RKO (cell line): ENCODE data around the gene IL1B.
"Not testable (repeated sequence)": the region's sequence is repeated elsewhere in the genome, so short reads cannot be mapped to it uniquely, and the experiment has no call there.

ENCODE experiments used
- DNase-seq: peaks from one replicate; pipeline ENCODE4 v3.0.0-alpha.2; 2016; ENCODE audit warnings: low spot score

IL1B gene

DNA sequence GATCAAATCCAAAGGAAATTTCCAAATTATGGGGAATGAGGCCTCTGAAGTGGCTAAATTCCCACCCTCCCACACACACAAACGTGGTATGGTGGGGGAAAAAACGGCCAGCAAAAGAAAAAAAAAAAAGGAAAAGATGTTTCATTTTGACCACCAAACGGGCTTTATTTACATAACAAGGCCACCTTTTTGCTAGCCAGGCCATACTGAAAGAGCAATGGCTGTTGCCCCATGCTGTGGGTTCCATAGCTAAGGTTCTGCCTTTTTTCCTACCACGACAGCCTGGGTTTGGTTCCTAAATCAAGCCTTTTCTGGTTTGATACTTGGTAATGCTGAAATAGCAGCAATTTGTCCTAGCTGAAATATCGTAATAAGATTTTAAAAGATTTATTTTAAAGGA is 14.0 kb upstream of the IL1B start:
- no peak for DNase-seq

DNA sequence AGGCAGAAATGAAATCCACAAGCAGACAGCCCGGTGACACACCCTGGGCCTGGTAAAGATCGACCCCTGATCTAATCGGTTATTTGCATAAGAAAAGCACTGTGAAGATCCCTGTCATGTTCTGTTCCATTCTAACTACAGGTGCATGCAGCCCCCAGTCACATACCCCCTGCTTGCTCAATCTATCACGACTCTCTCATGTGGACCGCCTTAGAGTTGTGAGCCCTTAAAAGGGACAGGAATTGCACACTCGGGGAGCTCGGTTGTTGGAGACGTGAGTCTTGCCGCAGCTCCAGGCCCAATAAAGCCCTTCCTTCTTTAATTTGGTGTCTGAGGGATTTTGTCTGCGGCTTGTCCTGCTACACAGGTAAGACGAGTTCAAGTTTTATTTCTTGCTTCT is 13.4 kb upstream of the IL1B start:
- no peak for DNase-seq

DNA sequence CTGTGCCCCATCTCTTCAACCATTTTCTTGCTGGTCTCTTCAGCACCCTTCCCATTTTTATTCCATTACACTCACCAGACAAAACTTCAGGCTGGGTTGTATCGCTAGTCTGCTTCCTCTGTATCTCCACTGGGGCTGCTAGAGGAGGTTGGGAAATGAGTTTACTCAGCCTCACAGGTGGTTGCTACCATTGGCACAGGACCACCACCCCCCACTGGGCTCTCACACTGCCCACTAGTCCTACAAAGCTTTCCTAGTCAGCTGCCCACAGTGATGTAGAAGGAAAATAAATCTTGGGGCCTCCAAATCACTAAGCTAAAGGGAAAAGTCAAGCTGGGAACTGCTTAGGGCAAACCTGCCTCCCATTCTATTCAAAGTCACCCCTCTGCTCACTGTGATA is 12.3 kb upstream of the IL1B start:
- no peak for DNase-seq

- DNase-seq, result no peak
These were observed 9.5 kb upstream of the IL1B start for GRCh38 chr2:112846031-112846430.

DNA sequence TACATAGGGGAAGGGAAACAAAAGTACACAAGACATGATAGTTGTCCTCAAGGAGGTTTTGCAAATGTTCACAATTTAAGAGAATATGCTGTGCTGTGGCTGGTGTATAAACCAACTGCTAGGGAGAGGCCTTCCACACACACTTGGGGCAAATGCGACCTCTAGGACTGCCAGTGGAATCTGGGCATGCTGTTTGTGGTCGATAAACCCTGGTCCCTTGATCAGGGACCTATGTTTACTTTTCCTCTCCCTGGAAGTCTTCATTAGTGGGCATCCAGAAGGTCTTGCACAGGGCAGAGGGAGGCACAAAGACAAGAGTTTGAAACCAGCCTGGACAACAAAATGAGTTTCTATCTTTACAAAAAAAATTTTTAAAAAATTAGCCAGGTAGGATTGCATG is 7.3 kb upstream of the IL1B start:
- no peak for DNase-seq

DNA sequence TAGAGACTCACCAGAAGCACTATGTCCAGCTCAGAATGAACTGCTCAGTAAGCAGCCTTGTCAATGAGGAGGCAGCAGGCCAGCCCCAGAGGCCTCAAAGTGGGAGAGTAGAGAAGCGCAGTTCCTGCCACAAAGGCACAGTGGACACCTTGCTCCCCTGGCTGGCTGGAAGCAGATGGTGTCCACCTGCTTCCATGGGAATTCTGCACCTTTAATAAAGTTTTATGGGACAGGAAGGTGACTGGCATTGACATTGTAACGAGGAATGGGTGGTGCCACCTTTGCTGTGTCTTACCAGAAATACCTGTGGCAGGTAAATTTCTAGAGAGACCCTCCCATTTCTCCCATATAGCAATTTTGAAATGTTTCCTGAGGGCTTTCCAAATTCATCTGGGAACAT is 6.7 kb upstream of the IL1B start:
- no peak for DNase-seq

DNA sequence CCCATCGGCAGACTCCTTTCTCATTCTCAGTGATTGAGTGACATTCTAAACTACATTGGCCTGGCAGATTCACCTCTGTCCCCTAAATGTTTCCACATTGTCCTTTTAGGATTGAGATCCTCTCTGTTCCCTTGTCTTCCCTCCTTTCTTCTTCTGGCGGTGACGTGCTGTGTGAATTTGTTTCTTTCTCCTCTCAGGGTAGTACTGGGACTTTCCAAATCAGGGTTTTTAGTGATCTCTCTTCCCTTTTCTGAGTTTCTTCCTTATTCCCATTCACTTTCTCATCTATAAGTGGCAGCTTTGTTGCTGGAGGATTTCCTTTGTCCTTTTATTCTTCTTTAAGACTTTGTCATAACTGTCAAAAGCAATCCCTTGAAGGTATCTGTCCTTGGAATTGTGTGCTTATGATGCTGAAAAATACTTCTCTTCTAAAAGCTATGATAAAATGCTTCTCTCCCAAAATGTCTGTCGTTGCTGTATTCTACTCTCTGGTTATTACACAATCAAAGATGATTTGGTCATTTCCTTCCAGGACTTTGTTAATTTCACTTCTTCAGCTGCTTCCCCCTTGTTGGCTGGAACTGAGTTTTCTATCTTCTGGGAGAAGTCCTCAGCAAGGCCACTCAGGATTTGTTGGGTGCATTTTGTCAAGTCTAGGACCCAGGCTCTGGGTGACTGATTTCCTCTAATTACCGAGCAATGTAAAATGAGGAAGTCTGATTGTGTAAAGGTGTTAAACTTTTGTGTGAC is 4.9 kb upstream of the IL1B start:
- no peak for DNase-seq

DNA sequence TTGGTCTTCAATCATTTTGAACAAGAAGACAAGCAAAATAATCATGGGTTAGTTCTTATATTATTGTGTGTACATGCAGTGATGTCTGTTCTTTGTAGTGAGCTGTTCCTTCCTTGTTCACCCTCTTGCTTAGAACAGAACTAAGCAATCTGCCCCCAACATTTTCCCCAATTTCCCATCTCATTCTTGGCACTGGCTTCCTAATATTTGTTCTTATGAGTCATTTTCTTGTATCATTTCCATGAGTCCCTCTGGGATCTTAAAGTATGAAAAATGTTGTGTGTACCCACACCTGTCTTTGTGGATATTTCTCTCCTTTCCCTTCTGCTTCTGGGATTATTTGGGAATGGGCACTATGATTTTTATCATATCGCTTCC is 3.5 kb upstream of the IL1B start:
- DNase-seq, result no peak

- DNase-seq, result no peak
These were observed 3.0 kb upstream of the IL1B start for GRCh38 chr2:112839407-112840067.

GRCh38 chr2:112836163-112836560 is 417 bp downstream of the IL1B start:
- DNase-seq, result no peak

GRCh38 chr2:112835536-112836162 is 930 bp downstream of the IL1B start:
- DNase-seq, result no peak

- no peak for DNase-seq
These were observed 1.5 kb downstream of the IL1B start for GRCh38 chr2:112835061-112835501.

- no peak for DNase-seq
These were observed 2.1 kb downstream of the IL1B start for GRCh38 chr2:112834396-112835037.

GRCh38 chr2:112833976-112834375 is 2.6 kb downstream of the IL1B start:
- no peak for DNase-seq

- not testable (repeated sequence) for DNase-seq
These were observed 3.0 kb downstream of the IL1B start for GRCh38 chr2:112833639-112833931.

DNA sequence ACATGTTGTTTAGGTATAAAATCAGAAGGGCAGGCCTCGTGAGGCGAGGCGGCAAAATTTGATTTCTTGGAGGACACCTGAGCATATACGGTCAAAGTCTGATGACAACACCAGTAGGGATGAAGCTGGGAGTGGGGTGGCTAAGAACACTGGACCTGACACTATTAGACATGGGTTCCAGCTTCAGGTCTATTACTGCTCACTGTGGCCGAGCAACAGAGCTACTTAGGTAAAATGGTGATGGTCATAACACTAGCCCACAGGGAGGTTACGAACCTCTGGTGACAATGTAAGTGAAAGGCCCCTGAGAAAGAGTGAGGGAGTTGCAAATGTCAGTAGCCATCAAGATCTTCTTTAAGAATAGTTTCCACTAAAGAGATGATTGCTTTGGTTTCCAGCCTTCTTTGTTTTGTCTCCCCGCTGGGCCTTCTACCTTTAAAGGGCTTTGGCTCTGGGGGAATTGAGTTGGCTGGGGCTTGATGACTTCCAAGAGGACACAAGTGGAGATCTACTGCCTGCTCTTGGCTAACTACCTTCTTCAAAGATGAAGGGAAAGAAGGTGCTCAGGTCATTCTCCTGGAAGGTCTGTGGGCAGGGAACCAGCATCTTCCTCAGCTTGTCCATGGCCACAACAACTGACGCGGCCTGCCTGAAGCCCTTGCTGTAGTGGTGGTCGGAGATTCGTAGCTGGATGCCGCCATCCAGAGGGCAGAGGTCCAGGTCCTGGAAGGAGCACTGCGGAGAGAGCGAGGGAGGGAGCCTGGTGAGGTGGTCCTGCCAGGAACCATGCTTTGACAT is 3.5 kb downstream of the IL1B start:
- DNase-seq, result no peak

- no peak for DNase-seq
These were observed 4.4 kb downstream of the IL1B start for GRCh38 chr2:112831946-112832840.

DNA sequence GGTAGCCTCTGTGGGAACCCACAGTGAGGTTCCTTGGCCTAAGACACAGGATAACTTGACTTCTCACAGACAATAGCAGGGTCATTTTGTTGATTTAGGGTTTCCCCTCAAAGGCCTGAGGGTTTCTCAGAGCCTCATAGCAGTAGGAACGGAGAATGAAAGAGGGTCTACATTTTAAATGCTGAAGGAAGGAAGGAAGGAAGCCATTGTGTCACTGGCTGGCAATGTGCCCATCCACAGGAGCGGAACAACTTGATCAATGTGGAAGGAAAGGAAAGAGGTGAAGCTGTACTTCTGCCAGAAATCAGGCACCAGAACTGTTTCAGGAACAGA is 5.1 kb downstream of the IL1B start:
- no peak for DNase-seq

DNA sequence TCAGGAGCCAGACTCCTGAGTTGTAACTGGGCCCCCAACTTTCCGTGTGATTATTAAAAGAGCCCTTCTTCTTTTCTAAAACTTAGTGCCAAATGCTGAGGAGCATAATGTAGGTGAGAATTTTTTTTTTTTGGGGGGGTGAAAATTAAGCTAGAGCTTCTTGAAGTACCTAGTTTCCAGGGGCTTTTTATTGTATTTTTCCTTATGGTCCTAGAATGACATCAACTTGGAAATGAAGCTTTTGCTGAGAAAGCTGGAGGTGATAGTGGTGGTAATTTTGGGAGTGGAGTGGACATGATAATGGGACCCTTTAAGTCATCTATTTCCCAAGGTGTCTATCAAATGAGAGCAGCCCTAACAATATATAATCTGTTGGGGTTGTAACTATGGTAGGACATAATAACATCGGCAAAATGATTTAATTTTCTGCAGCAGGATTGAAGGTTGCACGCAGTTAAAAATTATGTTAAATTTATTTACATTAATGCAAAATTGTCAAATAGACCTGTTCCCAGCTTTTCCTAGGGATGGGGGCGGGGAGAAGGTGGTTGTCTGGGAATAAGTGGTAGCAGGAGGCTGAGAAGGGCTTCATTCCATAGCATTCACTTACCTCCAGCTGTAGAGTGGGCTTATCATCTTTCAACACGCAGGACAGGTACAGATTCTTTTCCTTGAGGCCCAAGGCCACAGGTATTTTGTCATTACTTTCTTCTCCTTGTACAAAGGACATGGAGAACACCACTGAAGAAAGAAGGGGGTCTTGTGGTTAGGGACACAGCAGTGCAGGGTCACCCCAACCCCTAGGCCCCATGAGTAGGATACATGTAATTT is 5.7 kb downstream of the IL1B start:
- no peak for DNase-seq

DNA sequence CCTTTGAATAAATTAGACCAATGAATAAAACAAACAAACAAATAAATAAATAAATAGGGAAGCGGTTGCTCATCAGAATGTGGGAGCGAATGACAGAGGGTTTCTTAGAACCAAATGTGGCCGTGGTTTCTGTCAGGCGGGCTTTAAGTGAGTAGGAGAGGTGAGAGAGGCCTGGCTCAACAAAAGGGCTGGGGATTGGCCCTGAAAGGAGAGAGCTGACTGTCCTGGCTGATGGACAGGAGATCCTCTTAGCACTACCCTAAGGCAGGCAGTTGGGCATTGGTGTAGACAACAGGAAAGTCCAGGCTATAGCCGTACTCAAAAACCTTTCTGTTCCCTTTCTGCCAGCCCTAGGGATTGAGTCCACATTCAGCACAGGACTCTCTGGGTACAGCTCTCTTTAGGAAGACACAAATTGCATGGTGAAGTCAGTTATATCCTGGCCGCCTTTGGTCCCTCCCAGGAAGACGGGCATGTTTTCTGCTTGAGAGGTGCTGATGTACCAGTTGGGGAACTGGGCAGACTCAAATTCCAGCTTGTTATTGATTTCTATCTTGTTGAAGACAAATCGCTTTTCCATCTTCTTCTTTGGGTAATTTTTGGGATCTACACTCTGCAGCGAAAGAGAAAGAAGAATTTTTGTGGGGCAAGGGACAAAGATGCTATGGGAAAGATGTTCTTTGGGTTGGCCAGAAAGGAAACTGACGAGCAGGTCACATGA is 6.5 kb downstream of the IL1B start:
- no peak for DNase-seq
